HepG2 (cell line): ENCODE data around the gene SRXN1. TPM values are rescaled to one million over a fixed set of nuclear protein-coding genes. Genes with fewer than 3 reads are reported as not detected.

ENCODE experiments used
- ARNT2 ChIP-seq: sonication (generic); formaldehyde crosslinking; IDR thresholded peaks from 2 replicates; pipeline ENCODE4 v1.8.0; 2022; ENCODE audit warnings: mild to moderate bottlenecking, low read depth, missing genetic modification reagents, moderate library complexity
- FOXO4 ChIP-seq: sonication (generic); formaldehyde crosslinking; conservative IDR thresholded peaks from 2 replicates; pipeline ENCODE4 v1.8.1; 2023; ENCODE audit warnings: missing genetic modification reagents
- FUBP1 ChIP-seq: sonication (generic); formaldehyde crosslinking; IDR thresholded peaks from 2 replicates; pipeline ENCODE4 v1.5.1; 2020; ENCODE audit warnings: missing genetic modification reagents, mild to moderate bottlenecking, borderline replicate concordance
- HIVEP1 ChIP-seq: sonication (generic); formaldehyde crosslinking; IDR thresholded peaks from 2 replicates; pipeline ENCODE4 v1.4.0; 2020; ENCODE audit warnings: mild to moderate bottlenecking, missing genetic modification reagents
- HNRNPLL ChIP-seq: fragments of 200-400 bp; formaldehyde crosslinking; IDR thresholded peaks from 2 replicates; pipeline ENCODE4 v1.6.1; 2017; ENCODE audit warnings: mild to moderate bottlenecking, low read depth, low read length; ENCODE audit not compliant: poor library complexity, severe bottlenecking
- JARID2 ChIP-seq: sonication (generic); formaldehyde crosslinking; IDR thresholded peaks from 2 replicates; pipeline ENCODE4 v1.8.1; 2023; ENCODE audit warnings: missing genetic modification reagents, inconsistent platforms; ENCODE audit not compliant: insufficient replicate concordance
- MEIS2 ChIP-seq: sonication (generic); formaldehyde crosslinking; IDR thresholded peaks from 2 replicates; pipeline ENCODE4 v1.9.0; 2021; ENCODE audit warnings: mild to moderate bottlenecking, missing genetic modification reagents
- RELA ChIP-seq: sonication (generic); formaldehyde crosslinking; IDR thresholded peaks from 2 replicates; pipeline ENCODE4 v1.4.0; 2020; ENCODE audit warnings: missing genetic modification reagents
- RFX3 ChIP-seq: IDR thresholded peaks from 2 replicates; pipeline ENCODE4 v1.6.1; 2016; ENCODE audit warnings: missing biosample characterization, missing genetic modification reagents
- RNF2 ChIP-seq: fragments of 450-650 bp; conservative IDR thresholded peaks from 2 replicates; pipeline ENCODE4 v1.6.1; 2016; ENCODE audit warnings: low read depth
- SP1 ChIP-seq, 2 experiments: fragments of 450-650 bp in 1 of 2; sonication (generic) in 1 of 2; formaldehyde crosslinking in 1 of 2; IDR thresholded peaks; 2 replicates each; pipeline versions ENCODE4 v1.4.0 to v1.6.1; 2016 to 2020; ENCODE audit warnings: missing genetic modification reagents in 1 of 2
- THAP7 ChIP-seq: sonication (generic); formaldehyde crosslinking; IDR thresholded peaks from 2 replicates; pipeline ENCODE4 v1.8.1; 2023; ENCODE audit warnings: mild to moderate bottlenecking, missing genetic modification reagents
- THYN1 ChIP-seq: sonication (generic); formaldehyde crosslinking; IDR thresholded peaks from 2 replicates; pipeline ENCODE4 v1.8.1; 2023; ENCODE audit warnings: low read depth, mild to moderate bottlenecking, moderate library complexity, missing genetic modification reagents, borderline replicate concordance
- TOPORS ChIP-seq: sonication (generic); formaldehyde crosslinking; IDR thresholded peaks from 2 replicates; pipeline ENCODE4 v1.8.0; 2023; ENCODE audit warnings: mild to moderate bottlenecking, missing genetic modification reagents
- TRIM24 ChIP-seq: sonication (generic); formaldehyde crosslinking; IDR thresholded peaks from 2 replicates; pipeline ENCODE4 v1.8.0; 2022; ENCODE audit warnings: mild to moderate bottlenecking, missing genetic modification reagents
- ZMYM4 ChIP-seq: sonication (generic); formaldehyde crosslinking; IDR thresholded peaks from 2 replicates; pipeline ENCODE4 v1.8.1; 2023; ENCODE audit warnings: mild to moderate bottlenecking, missing genetic modification reagents
- ZNF138 ChIP-seq: sonication (generic); formaldehyde crosslinking; IDR thresholded peaks from 2 replicates; pipeline ENCODE4 v1.5.0; 2020; ENCODE audit warnings: mild to moderate bottlenecking, low read depth, missing genetic modification reagents
- ZNF34 ChIP-seq: sonication (generic); formaldehyde crosslinking; IDR thresholded peaks from 2 replicates; pipeline ENCODE4 v1.4.0; 2020; ENCODE audit warnings: mild to moderate bottlenecking, missing genetic modification reagents, borderline replicate concordance
- ZNF432 ChIP-seq: sonication (generic); formaldehyde crosslinking; IDR thresholded peaks from 2 replicates; pipeline ENCODE4 v1.5.0; 2020; ENCODE audit warnings: missing genetic modification reagents, mild to moderate bottlenecking, borderline replicate concordance
- ZNF703 ChIP-seq: sonication (generic); formaldehyde crosslinking; IDR thresholded peaks from 2 replicates; pipeline ENCODE4 v1.5.1; 2020; ENCODE audit warnings: missing genetic modification reagents, mild to moderate bottlenecking, moderate library complexity, borderline replicate concordance
- ZNF746 ChIP-seq: sonication (generic); formaldehyde crosslinking; IDR thresholded peaks from 2 replicates; pipeline ENCODE4 v1.8.0; 2022; ENCODE audit warnings: mild to moderate bottlenecking, missing genetic modification reagents
- ZNF781 ChIP-seq: sonication (generic); formaldehyde crosslinking; IDR thresholded peaks from 2 replicates; pipeline ENCODE4 v1.5.1; 2020; ENCODE audit warnings: borderline replicate concordance, mild to moderate bottlenecking, missing genetic modification reagents; ENCODE audit errors: not compliant biosample characterization
- ZNF788 ChIP-seq: sonication (generic); formaldehyde crosslinking; IDR thresholded peaks from 2 replicates; pipeline ENCODE4 v1.5.0; 2020; ENCODE audit warnings: mild to moderate bottlenecking, missing genetic modification reagents, borderline replicate concordance
- ZSCAN31 ChIP-seq: sonication (generic); formaldehyde crosslinking; IDR thresholded peaks from 2 replicates; pipeline ENCODE4 v1.5.0; 2020; ENCODE audit warnings: low read depth, mild to moderate bottlenecking, missing genetic modification reagents
- polyA plus RNA-seq, 8 experiments: library from polyadenylated mRNA; depleted of rRNA in 3 of 8; stranded (reverse) in 7 of 8; unstranded in 1 of 8; fragments of >200 nt; fragmentation: Illumina TruSeq in 4 of 8; extraction: Trizol in 4 of 8; gene quantifications; 2 replicates each; pipeline versions ENCODE4 v1.2.1 to v1.2.3, GENCODE V29; 2011 to 2016; ENCODE audit warnings: low read depth in 4 of 8, missing spikeins in 1 of 8, mixed read lengths in 1 of 8; ENCODE audit not compliant: insufficient read depth in 1 of 8
- total RNA-seq, 5 experiments: library from RNA; depleted of rRNA; stranded (reverse); fragments of >200 nt; fragmentation: Illumina TruSeq; extraction: Trizol; gene quantifications; 2 replicates each; pipeline ENCODE4 v1.2.3, GENCODE V29; 2016; ENCODE audit warnings: low read depth in 1 of 5

The SRXN1 gene
- total and polyA plus RNA-seq, 2 of the 13 experiments (the other 11 are each of a cell fraction or from before 2014, with no cell fraction given): 29.9 to 87.7 TPM

GRCh38 chr20:653110-653589, at the start of gene SRXN1 (continued):
- TF ChIP-seq THYN1 (CRISPR knock-in tag): no peak
- 0 out of 2 replicates have a peak, but pooled peaks have one; percentile 28 for TF ChIP-seq RNF2
- TF ChIP-seq ZNF788 (CRISPR knock-in tag): no peak; the same call in 1 of the 2 replicates
- TF ChIP-seq SP1 (IDR thresholded peaks at IDR 0.05): no peak
- TF ChIP-seq SP1 (CRISPR knock-in tag; IDR thresholded peaks at IDR 0.05): peak; percentile 55; the same call in 1 of the 2 replicates
- TF ChIP-seq RFX3 (CRISPR knock-in tag): no peak
- TF ChIP-seq ZNF138 (CRISPR knock-in tag): no peak
- no peak for TF ChIP-seq FOXO4
- TF ChIP-seq HNRNPLL: peak; percentile 79
- peak; percentile 94 for TF ChIP-seq ZMYM4 (CRISPR knock-in tag)
- no peak for TF ChIP-seq ZNF781 (CRISPR knock-in tag)
- TF ChIP-seq ARNT2: no peak; the same call in none of the 2 replicates
- no peak for TF ChIP-seq FUBP1 (CRISPR knock-in tag)
- no peak for TF ChIP-seq JARID2 (CRISPR knock-in tag)
- TF ChIP-seq ZNF746 (CRISPR knock-in tag): peak; percentile 62; the same call in 1 of the 2 replicates
- peak; percentile 79 for TF ChIP-seq MEIS2
- 0 out of 2 replicates have a peak, but pooled peaks have one; percentile 77 for TF ChIP-seq ZNF34
- TF ChIP-seq ZNF432 (CRISPR knock-in tag): no peak
- TF ChIP-seq RELA: no peak
- no peak for TF ChIP-seq THAP7
- TF ChIP-seq ZNF703 (CRISPR knock-in tag): no peak
- no peak for TF ChIP-seq HIVEP1 (CRISPR knock-in tag)
- TF ChIP-seq TOPORS (CRISPR knock-in tag): peak; percentile 78; the same call in 1 of the 2 replicates
- no peak for TF ChIP-seq TRIM24
- peak; percentile 96 for TF ChIP-seq ZSCAN31 (CRISPR knock-in tag)
